ENCODE measurements around the gene MYEOV. TPM values are rescaled to one million over a fixed set of nuclear protein-coding genes. Genes with fewer than 3 reads are reported as not detected.

MYEOV gene
- total RNA-seq, 1 donor from 2014 or later = not detected

DNA sequence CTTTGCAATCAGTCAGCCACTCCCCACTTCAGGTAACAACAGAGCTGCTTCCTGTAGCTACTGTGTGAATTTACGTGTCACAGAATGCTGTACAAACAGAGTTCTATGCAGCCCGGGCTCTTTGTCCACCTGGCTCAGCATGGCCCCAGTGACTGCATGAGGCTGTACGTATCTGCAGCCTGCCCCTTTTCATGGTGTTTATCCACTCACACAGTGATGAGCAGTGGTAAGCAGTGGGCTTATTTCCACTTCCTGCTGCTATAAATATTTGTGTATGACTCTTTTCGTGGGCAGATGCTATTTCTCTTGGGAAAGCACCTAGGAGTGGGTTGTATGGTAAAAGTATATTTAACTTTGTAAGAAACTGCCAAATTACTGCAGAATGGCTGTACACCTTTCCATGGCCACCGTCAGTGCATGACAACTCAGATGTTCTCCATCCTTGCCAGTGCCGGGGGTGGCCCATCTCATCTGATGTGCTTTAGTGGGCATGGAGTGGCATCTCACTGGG, 43.3 kb downstream of the MYEOV start:
- no peak for DNase-seq
- Mint-ChIP-seq H3K27me3 (ENCODE audit: unreplicated experiment) (peaks cover 15% of the 10 kb centered on the region), H3K9me3 (ENCODE audit: unreplicated experiment) (peaks cover 8% of the 10 kb centered on the region), H3K36me3 (ENCODE audit: unreplicated experiment) (peaks cover 7% of the 10 kb centered on the region), H3K4me1 (ENCODE audit: low read depth, unreplicated experiment) (peaks cover 6% of the 10 kb centered on the region), H3K4me3 (ENCODE audit: unreplicated experiment) (no peak overlapping the region), H3K27ac (ENCODE audit: unreplicated experiment) (no peak overlapping the region)
- TF ChIP-seq, protein P1, sequence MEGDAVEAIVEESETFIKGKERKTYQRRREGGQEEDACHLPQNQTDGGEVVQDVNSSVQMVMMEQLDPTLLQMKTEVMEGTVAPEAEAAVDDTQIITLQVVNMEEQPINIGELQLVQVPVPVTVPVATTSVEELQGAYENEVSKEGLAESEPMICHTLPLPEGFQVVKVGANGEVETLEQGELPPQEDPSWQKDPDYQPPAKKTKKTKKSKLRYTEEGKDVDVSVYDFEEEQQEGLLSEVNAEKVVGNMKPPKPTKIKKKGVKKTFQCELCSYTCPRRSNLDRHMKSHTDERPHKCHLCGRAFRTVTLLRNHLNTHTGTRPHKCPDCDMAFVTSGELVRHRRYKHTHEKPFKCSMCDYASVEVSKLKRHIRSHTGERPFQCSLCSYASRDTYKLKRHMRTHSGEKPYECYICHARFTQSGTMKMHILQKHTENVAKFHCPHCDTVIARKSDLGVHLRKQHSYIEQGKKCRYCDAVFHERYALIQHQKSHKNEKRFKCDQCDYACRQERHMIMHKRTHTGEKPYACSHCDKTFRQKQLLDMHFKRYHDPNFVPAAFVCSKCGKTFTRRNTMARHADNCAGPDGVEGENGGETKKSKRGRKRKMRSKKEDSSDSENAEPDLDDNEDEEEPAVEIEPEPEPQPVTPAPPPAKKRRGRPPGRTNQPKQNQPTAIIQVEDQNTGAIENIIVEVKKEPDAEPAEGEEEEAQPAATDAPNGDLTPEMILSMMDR (IDR thresholded peaks at IDR 0.05; ENCODE audit: partially characterized antibody, unreplicated experiment) = no peak

DNA sequence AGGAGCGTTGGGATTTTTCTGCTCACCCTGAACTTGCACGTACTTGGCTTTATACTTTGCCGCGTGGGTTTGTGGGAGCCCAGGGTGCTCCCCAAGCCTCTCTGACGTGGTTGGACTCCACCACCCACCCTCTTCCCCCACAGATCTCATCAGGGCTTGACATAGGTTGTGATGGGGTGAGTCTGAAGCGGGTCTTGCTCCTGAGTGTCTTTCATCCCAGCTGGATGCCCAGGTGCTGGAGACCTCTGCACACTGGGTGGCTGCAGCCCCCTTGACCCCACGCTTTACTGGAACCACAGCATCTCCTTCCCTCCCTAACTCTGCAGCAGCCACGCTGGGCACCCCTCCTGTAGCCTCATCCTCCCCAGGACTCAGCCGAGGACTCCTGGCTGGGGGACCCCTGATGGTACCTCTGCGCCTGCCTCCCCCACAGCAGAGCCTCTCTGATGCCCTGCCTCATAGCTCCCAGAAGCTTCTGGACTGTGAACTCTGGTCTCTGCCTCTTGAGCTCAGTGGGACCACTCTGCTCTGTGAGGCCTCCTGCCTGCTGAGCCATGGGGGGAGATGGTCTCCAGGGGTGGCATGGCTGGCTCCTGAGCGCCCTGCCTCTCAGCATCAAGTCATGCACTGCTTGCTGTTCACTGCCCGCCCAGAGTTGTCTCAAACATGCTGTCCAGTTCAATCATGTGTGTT, 45.2 kb downstream of the MYEOV start:
- peaks cover 8% of the 10 kb centered on the region for H3K9me3 Mint-ChIP-seq (ENCODE audit: unreplicated experiment)
- H3K4me1 Mint-ChIP-seq (ENCODE audit: low read depth, unreplicated experiment) = peaks cover 10% of the 10 kb centered on the region
- DNase-seq = no peak
- H3K4me3 Mint-ChIP-seq (ENCODE audit: unreplicated experiment) = no peak overlapping the region
- TF ChIP-seq, protein P1 (IDR thresholded peaks at IDR 0.05; ENCODE audit: partially characterized antibody, unreplicated experiment) = no peak
- peaks cover 7% of the 10 kb centered on the region for H3K36me3 Mint-ChIP-seq (ENCODE audit: unreplicated experiment)
- H3K27me3 Mint-ChIP-seq (ENCODE audit: unreplicated experiment) = peaks cover 18% of the 10 kb centered on the region
- no peak overlapping the region for H3K27ac Mint-ChIP-seq (ENCODE audit: unreplicated experiment)

DNA sequence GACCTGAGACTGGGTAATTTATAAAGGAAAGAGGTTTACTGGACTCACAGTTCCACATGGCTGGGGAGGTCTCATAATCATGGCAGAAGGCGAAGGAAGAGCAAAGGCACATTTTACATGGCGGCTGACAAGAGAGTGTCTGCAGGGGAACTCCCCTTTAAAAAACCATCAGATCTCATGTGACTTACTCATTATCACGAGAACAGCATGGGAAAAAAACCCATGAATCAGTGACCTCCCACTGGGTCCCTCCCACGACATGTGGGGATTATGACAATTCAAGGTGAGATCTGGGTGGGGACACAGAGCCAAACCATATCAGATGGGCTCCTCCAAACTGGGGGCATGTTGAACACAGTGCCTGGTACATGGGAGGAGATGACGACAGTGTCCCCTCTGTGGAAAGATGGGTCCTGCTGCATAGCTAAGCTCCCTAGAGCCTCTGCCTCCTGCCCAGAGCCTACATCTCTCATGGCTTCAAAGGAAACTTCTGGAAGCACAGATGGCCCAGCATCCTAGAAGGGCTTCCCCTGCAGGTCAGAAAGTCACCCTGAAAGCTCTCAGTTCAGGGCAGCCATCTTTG, 46.1 kb downstream of the MYEOV start:
- Mint-ChIP-seq H3K4me1 (ENCODE audit: low read depth, unreplicated experiment) (peaks cover 10% of the 10 kb centered on the region), H3K4me3 (ENCODE audit: unreplicated experiment) (no peak overlapping the region), H3K27ac (ENCODE audit: unreplicated experiment) (no peak overlapping the region), H3K36me3 (ENCODE audit: unreplicated experiment) (peaks cover 7% of the 10 kb centered on the region), H3K27me3 (ENCODE audit: unreplicated experiment) (peaks cover 18% of the 10 kb centered on the region), H3K9me3 (ENCODE audit: unreplicated experiment) (peaks cover 8% of the 10 kb centered on the region)
- no peak for DNase-seq
- TF ChIP-seq, protein P1 (IDR thresholded peaks at IDR 0.05; ENCODE audit: partially characterized antibody, unreplicated experiment) = no peak

DNA sequence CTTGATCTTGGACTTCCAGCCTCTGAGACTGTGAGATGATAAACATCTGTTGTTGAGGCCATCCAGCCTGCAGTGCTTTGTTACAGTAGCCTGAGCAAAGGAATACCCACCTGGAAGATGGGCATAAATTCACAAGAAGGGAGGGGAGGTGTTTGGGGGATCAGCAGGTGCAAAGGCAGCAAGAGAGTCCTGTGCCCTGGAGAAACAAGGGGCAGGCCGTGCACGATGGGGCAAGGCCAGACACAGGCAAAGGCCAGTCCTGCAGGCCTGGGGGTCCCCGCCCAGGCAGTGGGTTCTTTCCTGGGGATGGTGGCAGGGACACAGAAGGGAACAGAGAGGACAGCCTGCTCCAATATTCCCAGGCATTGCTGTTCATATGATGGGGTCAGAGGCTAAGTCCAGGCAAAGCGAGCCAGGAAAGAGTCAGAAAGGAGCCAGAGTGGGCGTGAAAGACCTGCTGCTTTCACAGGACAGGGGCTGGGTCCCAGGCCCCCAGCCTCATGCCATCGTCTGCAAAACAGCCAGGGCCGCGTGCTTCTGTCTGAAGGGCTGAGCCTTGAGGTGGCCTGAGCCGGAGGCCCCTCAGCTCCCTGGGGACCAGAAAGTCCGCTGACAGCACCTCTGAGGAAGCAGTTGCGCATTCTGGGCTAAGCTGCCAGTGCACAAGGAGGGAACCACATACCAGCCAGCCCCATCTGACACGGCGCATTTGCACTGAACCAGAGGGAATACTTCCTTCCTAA, 48.8 kb downstream of the MYEOV start:
- peaks cover 8% of the 10 kb centered on the region for H3K9me3 Mint-ChIP-seq (ENCODE audit: unreplicated experiment)
- peaks cover 10% of the 10 kb centered on the region for H3K4me1 Mint-ChIP-seq (ENCODE audit: low read depth, unreplicated experiment)
- peaks cover 7% of the 10 kb centered on the region for H3K36me3 Mint-ChIP-seq (ENCODE audit: unreplicated experiment)
- H3K27me3 Mint-ChIP-seq (ENCODE audit: unreplicated experiment) = peaks cover 17% of the 10 kb centered on the region
- H3K4me3 Mint-ChIP-seq (ENCODE audit: unreplicated experiment) = no peak overlapping the region
- no peak for DNase-seq
- no peak overlapping the region for H3K27ac Mint-ChIP-seq (ENCODE audit: unreplicated experiment)
- TF ChIP-seq, protein P1 (IDR thresholded peaks at IDR 0.05; ENCODE audit: partially characterized antibody, unreplicated experiment) = no peak

Data from glutamatergic neuron (in vitro differentiated cells).